CD4-positive, alpha-beta memory T cell (primary cell): ENCODE measurements around the gene HTR1D. TPM values are rescaled to one million over a fixed set of nuclear protein-coding genes. Genes with fewer than 3 reads are reported as not detected.
A peak's percentile ranks its signal among the peaks of the same experiment; 100 is the strongest.
"Not testable (repeated sequence)": the region's sequence is repeated elsewhere in the genome, so short reads cannot be mapped to it uniquely, and the experiment has no call there.

Experiments used
- CTCF ChIA-PET: fragments of 350-600 bp; sonication (Branson Sonifier 250); formaldehyde crosslinking; loops from one replicate; lab custom pipeline; 2021; ENCODE audit warnings: inconsistent platforms; ENCODE audit not compliant: partially characterized antibody; lab: Charles Lee
- POLR2A ChIA-PET: fragments of 350-600 bp; sonication (Branson Sonifier 250); formaldehyde crosslinking; loops from one replicate; lab custom pipeline; 2021; ENCODE audit not compliant: partially characterized antibody; lab: Charles Lee
- DNase-seq, 5 donors: peaks; one replicate each; pipeline versions ENCODE4 v3.0.0 to v3.0.0-alpha.2; 2020 to 2022; ENCODE audit warnings: mixed read lengths in 1 of 5
- H3K27ac ChIP-seq: one replicate; pipeline ENCODE4 v1.7.0; 2013; ENCODE audit warnings: low read depth, low read length
- H3K27me3 ChIP-seq: 2 replicates; pipeline ENCODE4 v1.7.0; 2013; ENCODE audit warnings: mild to moderate bottlenecking, low read length, moderate library complexity; ENCODE audit not compliant: insufficient read depth
- H3K36me3 ChIP-seq: 2 replicates; pipeline ENCODE4 v1.7.0; 2013; ENCODE audit warnings: mild to moderate bottlenecking, low read length, moderate library complexity; ENCODE audit not compliant: insufficient read depth
- H3K4me1 ChIP-seq: 2 replicates; pipeline ENCODE4 v1.7.0; 2013; ENCODE audit warnings: mild to moderate bottlenecking, low read length, moderate library complexity; ENCODE audit not compliant: insufficient read depth
- H3K4me3 ChIP-seq, 2 donors: one replicate each; pipeline ENCODE4 v1.7.0; 2013; ENCODE audit warnings: low read length in 2 of 2, mild to moderate bottlenecking in 1 of 2
- H3K9me3 ChIP-seq, 2 donors: one replicate each; pipeline ENCODE4 v1.7.0; 2013; ENCODE audit warnings: low read length in 2 of 2, control low read depth in 1 of 2; ENCODE audit not compliant: control insufficient read depth in 1 of 2
- H3K27ac Mint-ChIP-seq, 7 donors: one replicate each; pipeline ENCODE4 v1.8.0; 2020 to 2021; ENCODE audit warnings: mixed read lengths in 7 of 7, mild to moderate bottlenecking in 6 of 7, inconsistent platforms in 3 of 7, moderate library complexity in 3 of 7
- H3K27me3 Mint-ChIP-seq, 2 donors: one replicate each; pipeline ENCODE4 v1.8.0; 2020 to 2021; ENCODE audit warnings: mixed read lengths in 2 of 2
- H3K36me3 Mint-ChIP-seq, 2 donors: one replicate each; pipeline ENCODE4 v1.8.0; 2020 to 2021; ENCODE audit warnings: mixed read lengths in 2 of 2, inconsistent platforms in 1 of 2, mild to moderate bottlenecking in 1 of 2
- H3K4me1 Mint-ChIP-seq, 4 donors: one replicate each; pipeline ENCODE4 v1.8.0; 2020 to 2021; ENCODE audit warnings: mixed read lengths in 4 of 4, mild to moderate bottlenecking in 1 of 4
- H3K4me3 Mint-ChIP-seq, 8 donors: one replicate each; pipeline ENCODE4 v1.8.0; 2020 to 2021; ENCODE audit warnings: mixed read lengths in 8 of 8, mild to moderate bottlenecking in 7 of 8, moderate library complexity in 6 of 8, inconsistent platforms in 3 of 8
- H3K9me3 Mint-ChIP-seq, 8 donors: one replicate each; pipeline ENCODE4 v1.8.0; 2020 to 2021; ENCODE audit warnings: mixed read lengths in 8 of 8, mild to moderate bottlenecking in 5 of 8, inconsistent platforms in 3 of 8, moderate library complexity in 1 of 8
- intact Hi-C: fragments of 100-400 bp; cut with micrococcal nuclease; formaldehyde crosslinking; loops from one replicate; pipeline ENCODE4 v1.15.1; 2023
- polyA plus RNA-seq, 2 donors: library from polyadenylated mRNA; unstranded; fragments of 300-500 nt; fragmentation: Illumina TruSeq; gene quantifications; one replicate each; pipeline ENCODE4 v1.2.3, GENCODE V29; 2021
- total RNA-seq, 2 experiments: library from RNA; stranded (reverse); gene quantifications; one replicate each; pipeline ENCODE4 v1.2.3, GENCODE V29; 2021

The HTR1D gene
- not detected for total RNA-seq
- polyA plus RNA-seq = not detected

GRCh38 chr1:23217421-23218115 lies at the start of gene HTR1D:
HTR1D (minus strand) TSS chr1:23217502; CDS start chr1:23194219, 23,283 bp downstream.
- peaks cover 20% of the 10 kb centered on the region for H3K27me3 ChIP-seq
- intact Hi-C loops = no loop called here

GRCh38 chr1:23263380-23263887 lies 46.1 kb upstream of the HTR1D start:
- Histone ChIP-seq H3K4me1 (no peaks in the 10 kb centered on the region), H3K36me3 (no peaks in the 10 kb centered on the region), H3K9me3 (no peaks in the 10 kb centered on the region), H3K27ac (no peak overlapping the region), H3K27me3 (no peaks in the 10 kb centered on the region), H3K4me3 (no peak overlapping the region)
- no peak overlapping the region for H3K27ac Mint-ChIP-seq
- H3K27me3 Mint-ChIP-seq = peaks cover 0 to 4% of the 10 kb centered on the region in 2 donors
- POLR2A ChIA-PET = no interaction called here
- no peak for DNase-seq
- H3K9me3 Mint-ChIP-seq = no peaks in the 10 kb centered on the region
- no peak overlapping the region for H3K4me3 Mint-ChIP-seq
- H3K36me3 Mint-ChIP-seq = no peaks in the 10 kb centered on the region
- intact Hi-C loops = no loop called here
- CTCF ChIA-PET = interaction anchor here (1.3 kb wide), 1 partner anchor 11 kb away, joined by 3 read pairs; no protein-coding TSS in a partner anchor
- no peaks in the 10 kb centered on the region for H3K4me1 Mint-ChIP-seq

More at GRCh38 chr1:23217421-23218115, at the start of gene HTR1D:
- Histone ChIP-seq H3K36me3 (no peaks in the 10 kb centered on the region), H3K4me3 (peak within 1 kb of the TSS in 1 of 2 donors; percentile 9), H3K27ac (no peak within 1 kb of the TSS), H3K4me1 (peaks cover 14% of the 10 kb centered on the region), H3K9me3 (no peaks in the 10 kb centered on the region)
- ChIA-PET POLR2A (no interaction called here), CTCF (interaction anchor here (1.5 kb wide), 1 partner anchor 187 kb away, joined by 3 read pairs; no protein-coding TSS in a partner anchor)
- no peak for DNase-seq
- Mint-ChIP-seq H3K9me3 (no peaks in the 10 kb centered on the region), H3K36me3 (no peaks in the 10 kb centered on the region), H3K4me3 (peak within 1 kb of the TSS; percentile 37 to 64 (median 53)), H3K27ac (peak within 1 kb of the TSS in 1 of 7 donors; percentile 51), H3K27me3 (peaks cover 42 to 45% of the 10 kb centered on the region in 2 donors), H3K4me1 (peaks cover 5 to 15% (median 8%) of the 10 kb centered on the region in 4 donors)

- H3K4me3 ChIP-seq, H3K27ac Mint-ChIP-seq, H3K4me1 ChIP-seq, CTCF ChIA-PET, H3K36me3 ChIP-seq, H3K4me3 Mint-ChIP-seq, DNase-seq, POLR2A ChIA-PET, H3K9me3 Mint-ChIP-seq, H3K4me1 Mint-ChIP-seq, intact Hi-C loops, H3K27ac ChIP-seq, H3K36me3 Mint-ChIP-seq, H3K9me3 ChIP-seq, H3K27me3 ChIP-seq, H3K27me3 Mint-ChIP-seq: not testable (repeated sequence)
Observed at GRCh38 chr1:23258082-23258481, 40.8 kb upstream of the HTR1D start.

GRCh38 chr1:23257371-23257770 lies 40.1 kb upstream of the HTR1D start:
- H3K4me3 Mint-ChIP-seq, POLR2A ChIA-PET, H3K27me3 ChIP-seq, H3K9me3 ChIP-seq, H3K36me3 Mint-ChIP-seq, H3K27ac ChIP-seq, H3K4me3 ChIP-seq, H3K4me1 ChIP-seq, H3K36me3 ChIP-seq, DNase-seq, H3K27ac Mint-ChIP-seq, CTCF ChIA-PET, intact Hi-C loops, H3K9me3 Mint-ChIP-seq, H3K27me3 Mint-ChIP-seq, H3K4me1 Mint-ChIP-seq: not testable (repeated sequence)

- Mint-ChIP-seq H3K4me1 (no peaks in the 10 kb centered on the region), H3K36me3 (no peaks in the 10 kb centered on the region), H3K9me3 (peaks cover 0 to 2% (median 0%) of the 10 kb centered on the region in 8 donors), H3K27ac (no peak overlapping the region), H3K4me3 (no peak overlapping the region), H3K27me3 (peaks cover 2% of the 10 kb centered on the region in 2 donors)
- no peaks in the 10 kb centered on the region for H3K36me3 ChIP-seq
- no peaks in the 10 kb centered on the region for H3K27me3 ChIP-seq
- intact Hi-C loops = no loop called here
- no peak overlapping the region for H3K27ac ChIP-seq
- no peak overlapping the region for H3K4me3 ChIP-seq
- no peak for DNase-seq
- H3K4me1 ChIP-seq = no peaks in the 10 kb centered on the region
- ChIA-PET CTCF (interaction anchor here (0.9 kb wide), 1 partner anchor 10 kb away, joined by 3 read pairs; no protein-coding TSS in a partner anchor), POLR2A (no interaction called here)
- H3K9me3 ChIP-seq = no peaks in the 10 kb centered on the region
Observed at GRCh38 chr1:23254584-23254983, 37.3 kb upstream of the HTR1D start.

- Mint-ChIP-seq H3K4me3 (no peak overlapping the region), H3K27ac (peak overlapping the region in 1 of 7 donors; percentile 17), H3K27me3 (peaks cover 0 to 2% of the 10 kb centered on the region in 2 donors), H3K36me3 (no peaks in the 10 kb centered on the region), H3K4me1 (no peaks in the 10 kb centered on the region), H3K9me3 (peaks cover 0 to 2% (median 0%) of the 10 kb centered on the region in 8 donors)
- Histone ChIP-seq H3K27ac (no peak overlapping the region), H3K4me1 (no peaks in the 10 kb centered on the region), H3K4me3 (no peak overlapping the region), H3K9me3 (no peaks in the 10 kb centered on the region), H3K27me3 (no peaks in the 10 kb centered on the region), H3K36me3 (no peaks in the 10 kb centered on the region)
- no peak for DNase-seq
- CTCF ChIA-PET = interaction anchor here (0.9 kb wide), 1 partner anchor 12 kb away, joined by 3 read pairs; no protein-coding TSS in a partner anchor
- POLR2A ChIA-PET = no interaction called here
- intact Hi-C loops = no loop called here
Observed at GRCh38 chr1:23251812-23252211, 34.5 kb upstream of the HTR1D start.

- ChIA-PET CTCF (no interaction called here), POLR2A (no interaction called here)
- H3K9me3 ChIP-seq = no peaks in the 10 kb centered on the region
- peaks cover 0 to 2% of the 10 kb centered on the region in 2 donors for H3K27me3 Mint-ChIP-seq
- no peak overlapping the region for H3K4me3 Mint-ChIP-seq
- H3K27ac ChIP-seq = no peak overlapping the region
- no peaks in the 10 kb centered on the region for H3K4me1 ChIP-seq
- no peak overlapping the region for H3K4me3 ChIP-seq
- no peak overlapping the region for H3K27ac Mint-ChIP-seq
- H3K9me3 Mint-ChIP-seq = no peaks in the 10 kb centered on the region
- H3K36me3 Mint-ChIP-seq = no peaks in the 10 kb centered on the region
- no peaks in the 10 kb centered on the region for H3K36me3 ChIP-seq
- DNase-seq = no peak
- H3K27me3 ChIP-seq = no peaks in the 10 kb centered on the region
- no peaks in the 10 kb centered on the region for H3K4me1 Mint-ChIP-seq
- intact Hi-C loops = no loop called here
Observed at GRCh38 chr1:23249787-23250454, 32.6 kb upstream of the HTR1D start.
